ENCODE measurements around the gene ABCA13. TPM values are rescaled to one million over a fixed set of nuclear protein-coding genes. Genes with fewer than 3 reads are reported as not detected.

The ABCA13 gene
- total RNA-seq, 3 donors from 2014 or later (not counting 1 experiment from before 2014, with no cell fraction given): 0.05 to 0.09 TPM; not detected in 1

GRCh38 chr7:48292949-48293348 lies 121.7 kb downstream of the ABCA13 start:
- H3K9me3 Mint-ChIP-seq: no peaks in the 10 kb centered on the region
- no peaks in the 10 kb centered on the region for H3K27me3 ChIP-seq (ENCODE audit: control insufficient read depth, insufficient read depth, low read length)
- no peak overlapping the region for H3K27ac ChIP-seq (ENCODE audit: low read length)
- H3K4me1 Mint-ChIP-seq: peaks cover 0 to 15% of the 10 kb centered on the region in 2 donors
- no peaks in the 10 kb centered on the region for H3K9me3 ChIP-seq (ENCODE audit: control insufficient read depth, insufficient read depth, low read length)
- intact Hi-C loops (cut with micrococcal nuclease): no loop called here
- 18% methylated on average over 3 of the region's 4 CpGs for WGBS (ENCODE audit: insufficient coverage)
- no peak for TF ChIP-seq CTCF (IDR thresholded peaks at IDR 0.05)
- no peaks in the 10 kb centered on the region for H3K4me1 ChIP-seq (ENCODE audit: control insufficient read depth, insufficient read depth, low read length)
- peaks cover 0 to 9% of the 10 kb centered on the region in 2 donors for H3K27me3 Mint-ChIP-seq (ENCODE audit: low read depth in 2 of 2)
- H3K4me3 ChIP-seq (ENCODE audit: low read length): no peak overlapping the region
- DNase-seq: no peak
- H3K27ac Mint-ChIP-seq: no peak overlapping the region
- H3K36me3 Mint-ChIP-seq: no peaks in the 10 kb centered on the region
- ATAC-seq: no peak
- no peaks in the 10 kb centered on the region for H3K36me3 ChIP-seq (ENCODE audit: control insufficient read depth, insufficient read depth, low read length)
- no peak overlapping the region for H3K4me3 Mint-ChIP-seq

DNA sequence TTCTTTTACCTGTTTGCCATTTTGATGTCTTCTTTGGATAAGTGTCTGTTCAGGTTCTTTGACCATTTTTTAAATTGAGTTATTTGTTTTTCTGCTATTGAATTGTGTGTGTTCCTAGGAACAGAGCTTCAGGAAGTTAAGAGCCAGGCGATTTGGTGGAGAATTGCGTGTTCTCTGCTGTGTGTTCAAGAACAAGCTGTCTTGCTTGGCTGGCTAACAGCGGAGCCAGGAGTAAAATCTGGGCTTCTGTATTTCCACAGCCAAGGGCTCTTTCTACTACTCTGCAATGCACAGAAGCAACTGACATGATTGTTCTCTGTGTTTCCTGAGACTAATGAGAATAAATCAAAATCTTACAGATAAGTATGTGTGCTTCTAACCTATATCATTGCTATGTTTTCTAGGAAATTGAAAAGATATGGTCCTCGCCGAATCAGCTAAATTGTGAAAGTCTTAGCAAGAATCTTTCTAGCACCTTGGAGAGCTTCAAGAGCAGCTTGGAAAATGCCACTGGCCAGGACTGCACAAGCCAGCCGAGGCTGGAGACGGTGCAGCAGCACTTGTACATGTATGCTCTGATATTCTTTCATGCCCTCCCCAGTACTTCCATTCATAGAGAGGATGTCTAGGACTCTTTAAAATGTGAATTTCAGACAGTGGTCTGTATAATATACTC lies 124.2 kb downstream of the ABCA13 start:
- H3K4me3 ChIP-seq (ENCODE audit: low read length): no peak overlapping the region
- no peaks in the 10 kb centered on the region for H3K36me3 ChIP-seq (ENCODE audit: control insufficient read depth, insufficient read depth, low read length)
- DNase-seq (no peak), ATAC-seq (no peak)
- 90% methylated on average over 7 of the region's 7 CpGs for WGBS (ENCODE audit: insufficient coverage)
- Mint-ChIP-seq H3K9me3 (no peaks in the 10 kb centered on the region), H3K27me3 (ENCODE audit: low read depth in 2 of 2) (peaks cover 0 to 9% of the 10 kb centered on the region in 2 donors), H3K4me3 (no peak overlapping the region), H3K27ac (no peak overlapping the region), H3K36me3 (no peaks in the 10 kb centered on the region), H3K4me1 (peaks cover 0 to 15% of the 10 kb centered on the region in 2 donors)
- H3K9me3 ChIP-seq (ENCODE audit: control insufficient read depth, insufficient read depth, low read length): no peaks in the 10 kb centered on the region
- no peak overlapping the region for H3K27ac ChIP-seq (ENCODE audit: low read length)
- no peak for TF ChIP-seq CTCF (IDR thresholded peaks at IDR 0.05)
- H3K4me1 ChIP-seq (ENCODE audit: control insufficient read depth, insufficient read depth, low read length): no peaks in the 10 kb centered on the region
- no peaks in the 10 kb centered on the region for H3K27me3 ChIP-seq (ENCODE audit: control insufficient read depth, insufficient read depth, low read length)
- intact Hi-C loops (cut with micrococcal nuclease): no loop called here

GRCh38 chr7:48296966-48297365 lies 125.7 kb downstream of the ABCA13 start:
- Mint-ChIP-seq H3K36me3 (no peaks in the 10 kb centered on the region), H3K27me3 (ENCODE audit: low read depth in 2 of 2) (peaks cover 0 to 7% of the 10 kb centered on the region in 2 donors), H3K9me3 (no peaks in the 10 kb centered on the region), H3K4me3 (no peak overlapping the region), H3K27ac (no peak overlapping the region), H3K4me1 (peaks cover 0 to 14% of the 10 kb centered on the region in 2 donors)
- TF ChIP-seq CTCF (IDR thresholded peaks at IDR 0.05): no peak
- no peaks in the 10 kb centered on the region for H3K4me1 ChIP-seq (ENCODE audit: control insufficient read depth, insufficient read depth, low read length)
- 40% methylated on average over 2 of the region's 2 CpGs for WGBS (ENCODE audit: insufficient coverage)
- no peak overlapping the region for H3K27ac ChIP-seq (ENCODE audit: low read length)
- H3K4me3 ChIP-seq (ENCODE audit: low read length): no peak overlapping the region
- no peaks in the 10 kb centered on the region for H3K27me3 ChIP-seq (ENCODE audit: control insufficient read depth, insufficient read depth, low read length)
- intact Hi-C loops (cut with micrococcal nuclease): no loop called here
- H3K9me3 ChIP-seq (ENCODE audit: control insufficient read depth, insufficient read depth, low read length): no peaks in the 10 kb centered on the region
- DNase-seq (no peak), ATAC-seq (no peak)
- H3K36me3 ChIP-seq (ENCODE audit: control insufficient read depth, insufficient read depth, low read length): no peaks in the 10 kb centered on the region

DNA sequence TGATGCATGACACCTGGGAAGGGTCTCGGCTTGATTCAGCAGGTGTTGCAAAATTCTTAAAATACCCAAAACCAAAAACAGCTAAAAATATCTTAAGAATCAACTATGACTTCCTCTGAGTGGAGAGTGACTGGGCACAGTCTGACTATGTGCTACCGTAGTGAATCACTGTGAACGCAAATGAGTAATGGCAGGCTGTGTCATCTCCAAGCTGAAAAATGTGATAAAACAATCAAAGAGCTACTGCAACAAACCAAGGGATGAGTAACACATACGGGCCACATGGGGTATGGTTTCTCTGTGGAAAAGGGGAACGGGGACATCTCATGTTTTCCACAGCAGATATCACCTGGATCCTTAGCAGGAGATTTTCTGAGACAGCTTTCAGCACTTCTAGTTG lies 127.5 kb downstream of the ABCA13 start:
- no peak overlapping the region for H3K4me3 Mint-ChIP-seq
- H3K9me3 ChIP-seq (ENCODE audit: control insufficient read depth, insufficient read depth, low read length): no peaks in the 10 kb centered on the region
- TF ChIP-seq CTCF (IDR thresholded peaks at IDR 0.05): no peak
- DNase-seq: no peak
- no peaks in the 10 kb centered on the region for H3K9me3 Mint-ChIP-seq
- 36% methylated on average over 5 of the region's 5 CpGs for WGBS (ENCODE audit: insufficient coverage)
- no peaks in the 10 kb centered on the region for H3K36me3 Mint-ChIP-seq
- no peak for ATAC-seq
- no peaks in the 10 kb centered on the region for H3K4me1 ChIP-seq (ENCODE audit: control insufficient read depth, insufficient read depth, low read length)
- no peak overlapping the region for H3K4me3 ChIP-seq (ENCODE audit: low read length)
- no peaks in the 10 kb centered on the region for H3K27me3 Mint-ChIP-seq (ENCODE audit: low read depth in 2 of 2)
- no peaks in the 10 kb centered on the region for H3K27me3 ChIP-seq (ENCODE audit: control insufficient read depth, insufficient read depth, low read length)
- H3K27ac Mint-ChIP-seq: no peak overlapping the region
- no peak overlapping the region for H3K27ac ChIP-seq (ENCODE audit: low read length)
- H3K4me1 Mint-ChIP-seq: no peaks in the 10 kb centered on the region
- H3K36me3 ChIP-seq (ENCODE audit: control insufficient read depth, insufficient read depth, low read length): no peaks in the 10 kb centered on the region
- intact Hi-C loops (cut with micrococcal nuclease): no loop called here

Measured in natural killer cell (primary cell).